NB4 (cell line): ENCODE data around the gene RANBP3.

Source experiments
- DNase-seq: peaks from one replicate; pipeline ENCODE4 v3.0.0; 2010; ENCODE audit warnings: low read depth
- H3K4me3 ChIP-seq: one replicate; pipeline ENCODE4 v1.5.1; 2011; ENCODE audit warnings: mild to moderate bottlenecking, low read depth, low read length, moderate library complexity
- CTCF ChIP-seq: IDR thresholded peaks from one replicate; pipeline ENCODE4 v1.5.1; 2012; ENCODE audit warnings: low read depth, low read length
- MAX ChIP-seq: IDR thresholded peaks from 2 replicates; pipeline ENCODE4 v1.6.1; 2011; ENCODE audit warnings: low read depth, low read length
- MYC ChIP-seq: IDR thresholded peaks from 2 replicates; pipeline ENCODE4 v1.6.1; 2011; ENCODE audit warnings: low read depth, low read length
- POLR2A ChIP-seq: IDR thresholded peaks from 2 replicates; pipeline ENCODE4 v1.6.1; 2011; ENCODE audit warnings: mild to moderate bottlenecking; ENCODE audit not compliant: insufficient read length; ENCODE audit errors: extremely low read depth

The RANBP3 gene

GRCh38 chr19:5960005-5961001 lies 17.6 kb downstream of the RANBP3 start:
- TF ChIP-seq POLR2A: no peak
- TF ChIP-seq CTCF: no peak
- TF ChIP-seq MAX: no peak
- no peak for TF ChIP-seq MYC
- no peak for DNase-seq
- no peak overlapping the region for H3K4me3 ChIP-seq

- DNase-seq: no peak
- TF ChIP-seq MYC: no peak
- TF ChIP-seq POLR2A: no peak
- no peak overlapping the region for H3K4me3 ChIP-seq
These were observed 18.5 kb downstream of the RANBP3 start for GRCh38 chr19:5959260-5960004.

- TF ChIP-seq MYC (no peak), POLR2A (no peak), MAX (no peak), CTCF (no peak)
- H3K4me3 ChIP-seq: no peak overlapping the region
- DNase-seq: no peak
These were observed 19.2 kb downstream of the RANBP3 start for GRCh38 chr19:5958851-5959122.

GRCh38 chr19:5958074-5958850 lies 19.7 kb downstream of the RANBP3 start:
- DNase-seq: no peak
- TF ChIP-seq POLR2A (no peak), CTCF (no peak), MYC (no peak), MAX (no peak)
- H3K4me3 ChIP-seq: no peak overlapping the region

GRCh38 chr19:5957170-5957569 lies 20.8 kb downstream of the RANBP3 start:
- H3K4me3 ChIP-seq: no peak overlapping the region
- TF ChIP-seq MAX (no peak), CTCF (no peak), POLR2A (no peak), MYC (no peak)
- DNase-seq: no peak

- no peak for DNase-seq
- TF ChIP-seq POLR2A (no peak), CTCF (no peak), MAX (no peak), MYC (no peak)
- no peak overlapping the region for H3K4me3 ChIP-seq
These were observed 21.2 kb downstream of the RANBP3 start for GRCh38 chr19:5956728-5957127.
